Glutamatergic neuron (in vitro differentiated cells): ENCODE measurements around the gene DDX10. TPM values are rescaled to one million over a fixed set of nuclear protein-coding genes. Genes with fewer than 3 reads are reported as not detected.

Experiments
- DNase-seq: peaks from one replicate; pipeline ENCODE4 v3.0.0; 2022
- H3K27ac Mint-ChIP-seq: one replicate; pipeline ENCODE4 v1.8.0; 2020; ENCODE audit warnings: mild to moderate bottlenecking, mixed read lengths, inconsistent platforms; ENCODE audit not compliant: unreplicated experiment
- H3K27me3 Mint-ChIP-seq: one replicate; pipeline ENCODE4 v1.8.0; 2020; ENCODE audit warnings: mild to moderate bottlenecking, moderate library complexity, mixed read lengths, inconsistent platforms; ENCODE audit not compliant: unreplicated experiment
- H3K36me3 Mint-ChIP-seq: one replicate; pipeline ENCODE4 v1.8.0; 2020; ENCODE audit warnings: mild to moderate bottlenecking, mixed read lengths, inconsistent platforms; ENCODE audit not compliant: unreplicated experiment
- H3K4me1 Mint-ChIP-seq: one replicate; pipeline ENCODE4 v1.8.0; 2020; ENCODE audit warnings: mild to moderate bottlenecking, low read depth, mixed read lengths, inconsistent platforms; ENCODE audit not compliant: unreplicated experiment
- H3K4me3 Mint-ChIP-seq: one replicate; pipeline ENCODE4 v1.8.0; 2020; ENCODE audit warnings: mild to moderate bottlenecking, mixed read lengths, inconsistent platforms; ENCODE audit not compliant: unreplicated experiment
- H3K9me3 Mint-ChIP-seq: one replicate; pipeline ENCODE4 v1.8.0; 2020; ENCODE audit warnings: mild to moderate bottlenecking, moderate library complexity, mixed read lengths, inconsistent platforms; ENCODE audit not compliant: unreplicated experiment
- CTCF ChIP-seq: fragments of 200-600 bp; sonication (generic); IDR thresholded peaks from one replicate; pipeline ENCODE4 v1.5.0; 2021; ENCODE audit not compliant: partially characterized antibody, unreplicated experiment
- total RNA-seq: library from RNA; stranded (reverse); fragmentation: NEBNext Ultra II Directional; extraction: Animal tissue kit (Norgen Biotek cat#: 25700); gene quantifications from one replicate; pipeline ENCODE4 v1.2.1, GENCODE V29; 2021; ENCODE audit not compliant: unreplicated experiment

The DDX10 gene
- total RNA-seq, 1 donor from 2014 or later = 18.8 TPM

GRCh38 chr11:108913204-108913603 is 248.3 kb downstream of the DDX10 start:
- H3K36me3 Mint-ChIP-seq = no peaks in the 10 kb centered on the region
- no peak for DNase-seq
- no peak overlapping the region for H3K27ac Mint-ChIP-seq
- H3K4me3 Mint-ChIP-seq = no peak overlapping the region
- TF ChIP-seq CTCF = no peak
- H3K9me3 Mint-ChIP-seq = peaks cover 5% of the 10 kb centered on the region
- H3K27me3 Mint-ChIP-seq = peaks cover 2% of the 10 kb centered on the region
- no peaks in the 10 kb centered on the region for H3K4me1 Mint-ChIP-seq

- Mint-ChIP-seq H3K36me3 (no peaks in the 10 kb centered on the region), H3K27me3 (peaks cover 2% of the 10 kb centered on the region), H3K4me3 (no peak overlapping the region), H3K27ac (no peak overlapping the region), H3K9me3 (peaks cover 5% of the 10 kb centered on the region), H3K4me1 (no peaks in the 10 kb centered on the region)
- DNase-seq = no peak
- no peak for TF ChIP-seq CTCF
Measured at GRCh38 chr11:108914211-108914610, 249.3 kb downstream of the DDX10 start.

- no peak for DNase-seq
- Mint-ChIP-seq H3K4me1 (no peaks in the 10 kb centered on the region), H3K4me3 (no peak overlapping the region), H3K27me3 (peaks cover 2% of the 10 kb centered on the region), H3K36me3 (no peaks in the 10 kb centered on the region), H3K9me3 (peaks cover 5% of the 10 kb centered on the region), H3K27ac (no peak overlapping the region)
- TF ChIP-seq CTCF = no peak
Measured at GRCh38 chr11:108914981-108915380, 250.1 kb downstream of the DDX10 start.

- TF ChIP-seq CTCF = no peak
- Mint-ChIP-seq H3K4me3 (no peak overlapping the region), H3K4me1 (no peaks in the 10 kb centered on the region), H3K27me3 (no peaks in the 10 kb centered on the region), H3K36me3 (no peaks in the 10 kb centered on the region), H3K27ac (no peak overlapping the region), H3K9me3 (peaks cover 2% of the 10 kb centered on the region)
- no peak for DNase-seq
Measured at GRCh38 chr11:108915666-108916065, 250.8 kb downstream of the DDX10 start.

GRCh38 chr11:108916290-108916689 is 251.4 kb downstream of the DDX10 start:
- no peaks in the 10 kb centered on the region for H3K4me1 Mint-ChIP-seq
- peaks cover 1% of the 10 kb centered on the region for H3K9me3 Mint-ChIP-seq
- no peaks in the 10 kb centered on the region for H3K27me3 Mint-ChIP-seq
- DNase-seq = no peak
- H3K27ac Mint-ChIP-seq = no peak overlapping the region
- H3K36me3 Mint-ChIP-seq = no peaks in the 10 kb centered on the region
- TF ChIP-seq CTCF = no peak
- no peak overlapping the region for H3K4me3 Mint-ChIP-seq
